Fibroblast of skin of right quadriceps (primary cell): Measurements from ENCODE around the gene SLC39A3.

Experiments
- DNase-seq: peaks from one replicate; pipeline ENCODE4 v3.0.0-alpha.2; 2013

The SLC39A3 gene

DNA sequence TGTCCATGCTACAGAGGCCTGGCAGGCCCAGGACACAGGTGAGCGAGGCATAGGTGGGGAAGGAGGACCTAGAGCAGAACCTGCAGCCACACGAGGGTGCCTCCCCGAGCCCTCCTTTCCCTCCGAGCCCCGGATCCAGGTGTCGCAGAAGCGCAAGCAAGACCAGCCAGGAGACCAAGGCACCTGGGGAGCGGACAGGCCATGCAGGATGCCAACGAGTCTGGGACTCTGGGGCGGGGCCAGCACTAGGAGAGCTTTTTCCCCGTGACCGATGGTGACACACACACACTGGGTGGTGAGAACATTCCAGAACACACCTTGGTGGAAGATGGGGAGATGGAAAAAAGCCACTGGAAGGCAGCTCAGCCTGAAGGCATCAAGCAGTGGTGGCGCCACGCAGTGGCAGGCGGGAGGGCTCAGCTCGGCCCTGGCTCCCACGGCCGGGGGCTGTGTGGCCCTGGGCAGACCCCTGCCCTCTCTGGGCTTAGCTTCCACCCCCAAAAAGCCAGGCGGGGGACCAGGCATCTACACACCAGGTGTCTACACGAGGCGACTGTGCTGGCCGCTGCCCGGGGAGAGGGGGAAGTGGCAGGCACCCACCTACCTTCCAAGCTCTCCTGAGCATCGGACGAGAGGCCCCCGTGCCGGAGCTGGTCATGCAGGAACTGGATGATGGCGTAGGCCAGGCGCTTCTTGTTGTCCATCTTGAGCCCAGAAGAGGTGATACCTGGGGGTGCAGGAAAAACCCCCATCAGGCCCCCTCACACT, 28.7 kb upstream of the SLC39A3 start:
- no peak for DNase-seq

DNA sequence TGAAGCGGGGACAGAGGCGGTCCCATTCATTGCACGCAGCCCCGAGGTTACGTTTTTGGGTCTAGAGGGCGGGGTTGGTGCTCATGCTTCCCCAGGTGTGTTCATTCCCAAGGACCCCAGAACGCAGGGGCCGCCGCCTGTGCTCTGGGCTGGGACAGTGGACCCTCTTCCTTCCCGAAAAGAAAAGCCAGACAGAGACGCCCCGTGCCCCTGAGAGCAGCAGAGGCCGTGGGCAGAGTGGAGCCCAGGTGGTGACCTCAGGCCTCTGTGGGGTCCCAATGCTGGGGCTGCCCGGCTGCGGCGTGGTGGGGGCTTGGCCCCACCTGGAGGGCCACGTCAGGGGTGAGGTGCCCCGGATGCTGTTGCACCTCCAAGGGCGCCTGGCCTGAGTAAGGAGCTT, 27.9 kb upstream of the SLC39A3 start:
- DNase-seq = no peak

DNA sequence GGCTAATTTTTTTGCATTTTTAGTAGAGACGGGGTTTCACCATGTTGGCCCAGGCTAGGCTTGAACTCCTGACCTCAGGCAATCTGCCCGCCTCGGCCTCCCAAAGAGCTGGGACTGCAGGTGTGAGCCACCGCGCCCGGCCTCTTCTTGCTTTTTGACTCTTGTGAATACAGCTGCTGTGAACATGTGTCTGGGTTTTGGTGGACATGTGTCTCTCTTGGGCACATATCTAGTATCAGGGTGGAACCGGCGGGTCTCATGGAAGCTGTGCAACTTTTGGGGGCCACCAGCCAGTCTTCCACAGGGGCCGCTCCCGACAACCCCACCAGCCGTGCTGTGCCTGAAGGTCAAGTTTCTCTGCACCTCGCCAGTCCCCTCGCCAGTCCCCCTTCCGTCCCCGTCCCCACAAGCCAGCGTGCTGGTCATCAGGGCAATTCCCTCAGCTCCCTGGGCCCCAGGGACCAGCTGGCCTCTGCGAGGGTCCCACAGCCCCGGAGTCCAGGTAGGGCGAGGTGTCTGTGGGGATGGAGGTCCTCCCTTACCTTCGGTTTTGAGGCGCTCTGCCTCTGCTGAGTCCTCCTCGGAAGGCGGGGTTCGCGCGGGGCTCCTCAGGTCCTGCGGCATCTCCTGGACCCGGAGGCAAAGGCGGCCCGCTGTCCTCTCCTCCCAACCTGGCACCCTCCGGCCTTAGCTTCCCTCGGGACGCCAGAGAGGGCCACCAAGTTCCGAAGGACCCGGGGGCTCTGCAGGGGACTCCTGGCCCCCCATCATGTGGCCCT, 27.0 kb upstream of the SLC39A3 start:
- no peak for DNase-seq

DNA sequence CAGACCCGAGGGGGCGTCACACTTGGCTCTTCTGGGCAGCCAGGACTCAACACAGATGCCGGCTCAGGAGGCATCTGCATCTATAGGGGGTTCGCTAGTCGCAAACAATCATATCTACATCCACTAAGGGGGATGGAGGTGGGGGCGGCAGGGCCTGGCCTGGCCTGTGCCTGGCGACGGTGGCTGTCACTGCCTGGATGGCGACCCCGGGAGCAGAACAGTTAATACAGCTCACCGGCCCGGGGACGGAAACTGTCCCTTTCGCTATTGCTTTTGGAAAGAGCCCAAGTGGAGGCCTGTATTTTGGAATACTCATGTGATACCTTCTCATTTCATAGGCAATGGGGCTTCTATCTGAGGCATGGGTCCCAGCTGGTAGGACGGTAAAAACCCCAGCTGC, 25.6 kb upstream of the SLC39A3 start:
- no peak for DNase-seq

DNA sequence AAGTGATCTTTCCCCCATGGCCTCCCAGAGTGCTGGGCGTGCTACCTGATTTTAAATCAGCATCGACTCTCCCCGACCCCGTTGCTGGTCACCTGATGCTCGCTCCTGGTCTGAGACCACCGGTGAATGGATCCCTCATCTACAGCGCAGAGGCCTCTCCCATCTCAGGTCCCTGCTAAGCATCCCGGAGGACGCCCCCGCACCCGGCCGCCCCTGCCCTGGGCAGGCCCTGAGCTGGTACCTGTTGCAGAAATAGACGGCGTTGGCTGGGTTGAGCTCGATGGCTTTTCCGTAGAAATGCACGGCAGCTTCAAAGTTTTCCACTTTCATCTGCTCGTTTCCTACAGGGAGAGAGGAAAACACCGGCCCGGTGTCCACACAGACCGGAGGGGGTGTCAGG, 25.1 kb upstream of the SLC39A3 start:
- DNase-seq = no peak

DNA sequence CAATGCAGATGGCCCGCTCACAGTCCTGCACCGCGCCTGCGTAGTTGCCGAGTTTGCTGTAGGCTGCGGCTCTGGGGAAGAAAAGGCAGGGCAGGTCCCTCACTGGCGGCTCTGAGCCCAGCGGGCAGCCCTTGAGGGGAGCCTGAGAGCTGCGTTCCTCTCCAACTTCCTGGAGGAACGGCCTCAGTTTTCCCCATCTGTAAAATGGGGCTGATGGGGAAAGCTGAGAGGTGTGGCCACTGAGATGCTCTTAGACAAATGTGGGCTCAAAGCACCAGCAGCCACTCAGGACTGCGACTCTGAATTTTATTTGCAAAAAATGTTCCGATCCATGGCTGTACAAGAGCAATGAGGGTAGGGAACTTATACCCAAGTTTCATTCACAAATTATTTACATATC, 23.9 kb upstream of the SLC39A3 start:
- no peak for DNase-seq

DNA sequence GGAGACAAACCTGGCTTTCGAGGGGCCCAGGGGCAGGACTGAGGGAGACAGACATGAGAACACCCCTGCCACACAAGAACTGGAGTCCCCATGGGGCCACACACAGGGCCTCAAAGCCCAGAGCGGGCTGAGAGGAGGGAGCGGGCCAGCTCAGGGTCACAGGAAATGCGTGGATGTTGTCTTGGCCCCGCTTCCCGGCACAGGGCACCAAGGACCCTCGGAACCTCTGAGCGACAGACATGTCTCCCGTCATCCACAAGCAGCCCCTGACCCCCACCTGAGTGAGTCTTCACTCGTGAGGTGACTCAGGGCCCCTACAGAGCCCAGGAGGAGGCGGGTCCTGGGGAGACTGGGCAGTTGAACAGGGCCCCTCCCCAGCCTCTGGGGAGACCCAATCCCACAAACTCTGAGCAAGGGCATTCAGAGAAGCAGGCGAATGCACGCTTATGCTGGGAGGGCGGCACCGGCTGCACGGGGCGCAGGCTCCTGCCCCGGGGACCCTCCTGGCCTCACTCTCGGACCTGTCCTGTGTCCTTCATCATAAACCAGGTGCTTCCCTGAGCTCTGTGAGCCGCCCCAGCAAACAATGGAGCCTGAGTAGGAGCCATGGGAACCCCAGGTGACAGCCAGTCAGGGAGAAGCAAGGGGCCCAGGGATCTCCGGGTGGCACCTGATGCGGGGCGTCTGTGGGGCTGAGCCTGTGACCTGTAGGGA, 23.1 kb upstream of the SLC39A3 start:
- DNase-seq = no peak

DNA sequence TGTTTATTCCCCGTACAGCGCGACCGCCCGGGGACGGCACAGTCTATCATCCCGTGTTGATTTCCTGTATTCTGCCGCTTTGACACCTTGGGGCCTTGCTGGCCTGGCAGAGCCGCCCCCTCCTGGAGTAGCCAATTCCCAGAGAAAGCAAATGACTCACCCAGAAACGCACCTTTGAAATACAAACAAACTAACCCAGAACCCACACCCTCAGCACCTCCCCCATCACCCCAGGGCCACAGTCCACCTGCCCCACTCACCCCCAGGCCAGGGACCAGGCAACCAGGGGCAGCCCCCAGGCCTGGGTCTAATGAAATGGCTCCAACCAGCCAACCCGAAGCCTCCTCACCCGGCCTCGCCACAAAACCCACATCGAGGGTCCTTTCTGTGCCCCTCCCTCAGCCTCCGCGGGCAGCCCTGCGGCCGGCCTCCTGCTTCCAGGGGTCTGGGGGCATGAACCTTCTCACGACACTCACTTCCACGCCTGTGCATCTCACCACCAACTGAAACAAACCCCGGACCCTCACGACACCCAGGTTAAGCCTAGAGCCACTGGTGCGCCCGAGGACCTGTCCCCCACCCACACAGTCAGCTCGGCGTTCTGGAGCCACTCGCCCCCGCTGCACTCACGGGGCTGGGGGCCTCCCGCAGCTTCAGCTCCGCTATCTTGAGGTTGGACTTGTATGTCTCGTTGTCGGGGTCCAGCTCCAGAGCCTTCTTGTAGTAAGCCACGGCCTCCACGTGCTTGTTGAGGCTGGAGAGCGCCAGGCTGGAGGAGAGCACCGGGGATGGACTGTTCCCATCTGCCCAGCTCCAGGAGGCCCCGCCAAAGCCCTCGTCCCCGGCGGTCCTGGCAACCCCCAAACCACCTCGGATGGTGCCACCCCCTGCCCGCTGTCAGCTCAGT, 22.3 kb upstream of the SLC39A3 start:
- DNase-seq = no peak

DNA sequence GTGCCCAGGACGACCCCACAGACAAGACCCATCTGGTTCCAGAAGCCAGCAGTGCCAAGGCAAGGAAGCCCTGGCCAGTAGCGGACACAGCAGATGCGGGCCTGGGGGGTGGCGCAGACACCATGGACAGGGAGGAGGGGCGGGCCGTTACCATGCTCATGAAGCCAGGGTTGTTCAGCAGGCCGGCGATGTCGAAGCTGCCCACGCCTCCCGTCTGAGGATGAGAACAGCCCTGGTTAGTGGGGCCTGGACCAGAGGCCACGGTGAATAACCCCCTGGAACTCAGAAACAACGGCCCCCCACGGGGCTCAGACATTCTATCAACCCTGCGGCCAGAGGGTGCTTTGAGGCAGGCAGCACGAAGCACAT, 21.5 kb upstream of the SLC39A3 start:
- DNase-seq = no peak

DNA sequence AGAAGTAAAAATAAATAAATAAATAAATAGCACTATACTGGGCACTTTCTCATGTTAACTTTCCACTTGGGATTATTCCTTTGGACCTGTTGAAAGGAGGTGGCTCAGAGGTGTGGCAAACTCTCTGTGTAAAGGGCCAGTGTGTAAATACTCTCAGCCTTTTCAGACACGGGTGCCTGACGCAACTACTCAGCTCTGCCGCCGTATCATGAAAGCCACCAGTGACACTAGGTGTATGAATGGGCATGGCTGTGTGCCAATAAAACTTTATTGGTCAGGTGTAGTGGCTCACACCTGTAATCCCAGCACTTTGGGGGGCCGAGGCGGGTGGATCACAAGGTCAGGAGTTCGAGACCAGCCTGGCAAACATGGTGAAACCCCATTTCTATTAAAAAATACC, 20.1 kb upstream of the SLC39A3 start:
- no peak for DNase-seq

DNA sequence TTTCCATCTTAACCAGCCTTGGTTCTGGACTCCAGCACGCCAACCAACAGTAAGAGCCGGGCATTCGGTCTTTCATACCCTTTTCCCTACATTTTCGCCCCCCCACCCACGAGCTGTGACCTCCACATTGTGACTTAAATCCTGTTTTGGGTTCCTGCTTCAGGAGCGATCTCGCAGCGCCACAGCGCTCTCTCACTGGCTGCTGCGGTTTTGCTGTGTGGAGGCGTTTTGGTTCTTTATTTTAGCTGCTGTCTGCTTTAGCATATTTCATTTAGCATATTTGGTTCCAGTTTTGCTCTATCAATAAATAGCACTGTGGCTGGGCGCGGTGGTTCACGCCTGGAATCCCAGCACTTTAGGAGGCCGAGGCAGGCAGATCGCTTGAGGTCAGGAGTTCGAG, 19.5 kb upstream of the SLC39A3 start:
- DNase-seq = no peak

DNA sequence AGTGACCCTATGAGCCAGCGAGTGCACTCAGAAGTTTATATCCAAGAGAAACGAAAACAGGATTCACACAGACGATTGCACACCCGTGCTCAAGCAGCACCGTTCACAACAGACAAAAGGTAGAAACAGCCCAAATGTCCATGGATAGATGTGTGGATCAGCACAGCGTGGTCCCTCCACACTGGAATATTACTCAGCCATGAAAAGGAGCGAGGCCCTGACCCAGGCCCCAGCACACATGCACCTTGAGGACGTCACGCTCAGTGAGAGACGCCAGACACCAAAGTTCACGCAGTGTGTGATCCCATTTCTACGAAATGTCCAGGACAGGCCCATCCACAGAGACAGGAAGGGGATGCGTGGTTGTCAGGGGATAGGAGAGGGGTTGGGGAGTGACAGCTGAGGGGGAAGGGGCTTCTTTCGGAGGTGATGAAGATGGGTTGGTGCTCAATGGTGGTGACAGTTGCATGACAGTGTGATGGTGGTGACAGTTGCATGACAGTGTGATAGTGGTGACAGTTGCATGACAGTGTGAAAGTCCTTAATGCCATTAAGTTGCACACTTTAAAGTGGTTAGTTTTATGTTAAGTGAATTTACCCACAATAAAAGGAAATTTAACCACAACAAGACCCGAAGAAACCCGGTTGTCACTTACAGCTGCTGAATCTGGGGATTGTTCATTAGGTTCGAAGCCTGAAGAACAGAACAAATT, 18.9 kb upstream of the SLC39A3 start:
- no peak for DNase-seq

DNA sequence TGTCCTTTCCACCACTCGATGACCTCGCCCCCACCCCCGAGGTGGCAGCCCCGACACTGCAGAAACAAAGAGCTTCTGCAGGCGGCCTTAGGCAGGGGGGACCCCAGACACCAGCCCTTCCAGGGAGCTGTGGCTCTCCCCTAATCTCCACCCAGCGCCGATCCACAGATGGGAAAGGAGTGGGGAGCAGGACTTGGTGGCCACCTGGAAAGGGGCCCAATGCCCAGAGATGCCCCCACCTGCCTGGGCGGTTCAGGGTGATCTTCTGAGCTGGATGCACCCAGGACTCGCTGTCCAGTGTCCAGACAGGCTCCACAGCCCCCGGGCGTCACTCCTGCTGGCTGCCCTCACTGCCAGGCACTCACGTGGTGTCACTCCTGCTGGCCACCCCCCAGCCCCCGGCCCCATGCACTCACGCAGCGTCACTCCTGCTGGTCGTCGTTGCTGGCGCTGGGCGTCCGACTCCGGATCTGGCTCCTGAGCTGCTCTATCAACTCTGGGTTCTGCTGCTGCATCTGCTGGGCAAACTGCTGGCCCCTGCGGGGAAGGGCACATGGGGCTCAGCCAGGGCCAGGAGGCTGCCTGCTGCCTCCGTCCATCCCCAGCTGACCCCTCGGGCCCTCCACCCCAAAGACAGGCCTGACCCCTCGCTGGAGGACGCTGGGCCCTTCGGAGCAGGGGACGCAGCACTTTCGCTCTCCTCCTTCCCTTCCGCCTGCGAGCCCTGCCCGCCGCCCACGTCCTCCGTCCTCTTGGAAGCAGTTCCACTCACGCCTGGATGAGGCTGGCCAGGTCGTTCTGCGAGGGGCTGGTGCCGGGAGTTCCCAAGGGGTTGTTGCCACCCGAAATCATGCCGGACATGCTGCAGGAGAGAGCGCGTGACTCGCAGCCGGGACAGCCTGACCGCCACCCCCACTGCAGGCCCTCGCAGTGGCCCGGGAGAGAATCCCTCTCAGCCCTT, 17.4 kb upstream of the SLC39A3 start:
- DNase-seq = no peak

DNA sequence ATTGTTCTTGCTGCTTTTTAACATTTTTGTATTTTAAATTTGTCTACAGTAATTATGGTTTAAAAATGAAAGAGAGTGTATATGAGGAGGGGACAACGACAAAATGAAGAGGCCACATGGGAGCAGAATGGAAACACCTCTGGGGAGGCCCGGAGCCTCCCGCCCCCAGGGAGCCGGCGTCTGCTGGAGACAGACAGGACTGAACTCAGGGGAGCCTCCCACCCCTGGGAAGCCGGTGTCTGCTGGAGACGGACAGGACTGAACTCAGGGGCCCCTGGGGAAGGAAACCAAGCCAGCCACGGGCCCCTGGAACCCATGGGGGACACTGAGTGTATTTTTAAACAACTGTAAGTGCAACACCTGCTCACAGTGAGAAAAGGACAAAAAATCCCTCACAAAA, 16.7 kb upstream of the SLC39A3 start:
- no peak for DNase-seq

DNA sequence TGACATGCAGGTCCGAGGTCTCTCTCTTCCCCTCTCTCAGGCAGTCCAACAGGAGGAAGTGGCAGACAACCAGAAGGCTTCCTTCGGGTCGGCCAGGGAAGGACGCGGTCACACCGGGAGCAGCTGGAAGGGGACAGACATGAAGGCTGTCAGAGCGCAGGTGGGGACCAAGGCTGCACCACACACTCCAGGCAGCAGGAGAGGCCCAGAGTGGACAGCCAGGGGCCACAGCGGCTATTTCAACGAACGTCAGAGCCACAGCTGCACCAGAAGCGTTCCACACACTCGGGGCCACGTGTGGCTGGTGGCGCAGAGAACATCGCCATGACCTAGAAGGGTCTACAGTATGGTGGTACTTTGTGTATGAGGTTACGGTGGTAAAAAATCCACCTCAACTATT, 16.0 kb upstream of the SLC39A3 start:
- no peak for DNase-seq

DNA sequence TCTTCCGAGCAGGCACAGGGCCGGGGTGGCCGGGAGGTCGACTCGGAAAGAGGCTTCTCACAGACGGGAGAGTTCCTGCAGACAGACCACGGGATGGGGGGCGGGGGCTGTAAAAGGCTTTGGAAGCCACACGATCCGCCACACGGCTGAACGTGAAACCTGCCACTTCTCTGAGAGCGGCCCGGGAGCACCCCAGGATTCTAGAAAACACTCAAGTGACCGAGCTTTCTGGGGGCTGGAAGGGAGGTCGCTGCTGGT, 15.6 kb upstream of the SLC39A3 start:
- DNase-seq = no peak

DNA sequence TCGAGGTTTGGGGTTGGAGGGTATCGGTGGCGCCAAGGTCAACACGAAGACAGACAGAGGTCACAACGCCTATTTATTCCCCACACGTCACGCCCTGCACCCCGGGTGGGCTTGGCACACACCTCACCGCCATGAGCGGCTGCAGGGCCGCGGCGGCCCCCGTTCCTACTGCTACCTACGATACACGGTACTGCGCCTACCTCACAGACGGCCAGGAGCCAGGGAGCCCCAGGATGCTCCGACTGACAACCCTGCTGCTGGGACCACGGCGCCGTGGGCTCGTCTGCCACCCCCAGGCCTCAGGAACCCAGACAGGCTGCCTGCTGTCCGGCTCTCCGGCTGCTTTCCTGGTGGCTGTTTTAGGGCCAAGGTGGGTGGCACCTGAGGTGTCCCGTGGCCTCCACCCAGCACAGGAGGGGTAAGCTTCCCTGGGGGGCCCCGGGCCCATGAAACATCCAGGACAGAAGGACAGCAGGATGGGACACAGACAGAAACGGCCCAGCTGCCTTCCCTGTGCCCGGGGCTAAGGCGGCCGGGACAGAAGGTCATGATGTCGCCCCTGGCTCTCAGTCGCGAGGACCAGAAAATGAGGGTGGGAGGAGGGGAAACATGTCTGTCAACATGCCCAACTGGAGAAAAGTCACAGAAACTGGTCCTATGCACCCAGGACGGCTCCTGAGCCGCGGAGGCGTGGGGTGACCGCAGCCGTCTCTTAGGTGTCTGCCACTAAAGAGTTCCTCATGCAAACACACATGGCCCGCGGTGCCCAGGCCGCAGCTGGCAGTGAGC, 15.0 kb upstream of the SLC39A3 start:
- no peak for DNase-seq

DNA sequence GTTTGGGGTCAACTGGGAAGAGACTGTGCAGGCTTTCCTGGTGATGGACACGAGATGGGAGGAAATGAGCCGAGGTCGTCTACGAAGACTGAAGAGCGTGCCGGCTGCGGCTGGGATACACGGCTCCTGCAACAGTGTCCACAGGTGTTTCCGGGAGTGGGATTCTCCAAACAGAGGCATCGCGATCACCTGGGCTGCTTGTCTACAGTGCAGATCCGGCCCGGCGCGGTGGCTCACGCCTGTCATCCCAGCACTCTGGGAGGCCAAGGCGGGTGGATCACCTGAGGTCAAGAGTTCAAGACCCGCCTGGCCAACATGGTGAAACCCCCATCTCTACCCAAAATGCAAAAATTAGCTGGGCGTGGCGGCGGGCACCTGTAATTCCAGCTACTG, 11.6 kb upstream of the SLC39A3 start:
- DNase-seq = no peak

DNA sequence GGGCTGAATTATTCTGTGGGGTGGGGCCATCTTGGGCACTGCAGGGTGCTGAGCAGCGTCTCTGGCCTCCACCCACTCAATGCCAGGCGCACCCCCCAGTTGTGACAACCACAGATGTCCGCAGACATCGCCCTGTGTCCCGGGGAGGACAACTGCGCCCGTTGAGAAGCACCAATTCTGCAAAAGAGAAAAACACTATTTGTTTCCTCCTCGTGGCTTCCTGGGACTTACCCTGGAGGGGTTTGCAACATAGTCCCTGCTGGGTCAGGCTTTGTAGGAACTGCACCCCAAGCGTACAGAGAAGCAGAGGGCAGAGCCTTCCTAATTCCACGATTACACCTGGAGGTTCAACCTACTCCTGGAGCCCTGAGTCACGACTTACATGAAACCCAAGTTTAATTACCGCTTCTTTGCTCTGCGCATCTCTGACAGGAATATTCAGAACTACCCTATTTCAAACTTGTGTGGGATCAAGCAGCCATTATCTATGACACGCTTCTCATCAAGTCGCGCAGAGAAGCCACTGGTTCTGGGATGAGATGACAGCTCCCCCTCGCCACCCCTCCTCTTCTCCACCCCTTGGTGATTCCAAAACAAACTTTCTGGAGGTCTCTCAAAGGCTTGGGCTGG, 11.1 kb upstream of the SLC39A3 start:
- no peak for DNase-seq

DNA sequence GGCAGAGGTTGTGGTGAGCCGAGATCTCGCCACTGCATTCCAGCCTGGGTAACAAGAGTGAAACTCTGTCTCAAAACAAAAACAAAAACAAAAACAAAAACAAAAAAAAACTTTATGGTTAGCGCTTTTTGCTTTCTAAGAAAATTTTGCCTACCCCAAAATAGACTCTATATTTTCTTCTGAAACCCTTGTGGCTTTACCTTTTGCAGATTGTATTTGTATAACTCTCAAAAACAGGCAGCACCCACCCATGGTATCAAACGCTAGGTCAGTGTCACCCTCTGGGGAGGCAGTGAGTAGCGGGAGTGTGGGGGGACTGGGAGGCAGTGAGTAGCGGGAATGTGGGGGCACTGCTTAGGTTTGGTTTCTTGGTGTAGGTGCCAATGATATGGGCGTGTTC, 7.5 kb upstream of the SLC39A3 start:
- no peak for DNase-seq
